GM21528 (cell line): ENCODE results near the gene PDCD1.
"Not testable (repeated sequence)": the region's sequence is repeated elsewhere in the genome, so short reads cannot be mapped to it uniquely, and the experiment has no call there.

Experiments used
- ATAC-seq: cut with Tn5 transposase; IDR thresholded peaks from one replicate; pipeline ENCODE4 v1.9.1; 2021; ENCODE audit warnings: mild to moderate bottlenecking, moderate library complexity; ENCODE audit not compliant: unreplicated experiment, low FRiP score

The PDCD1 gene

DNA sequence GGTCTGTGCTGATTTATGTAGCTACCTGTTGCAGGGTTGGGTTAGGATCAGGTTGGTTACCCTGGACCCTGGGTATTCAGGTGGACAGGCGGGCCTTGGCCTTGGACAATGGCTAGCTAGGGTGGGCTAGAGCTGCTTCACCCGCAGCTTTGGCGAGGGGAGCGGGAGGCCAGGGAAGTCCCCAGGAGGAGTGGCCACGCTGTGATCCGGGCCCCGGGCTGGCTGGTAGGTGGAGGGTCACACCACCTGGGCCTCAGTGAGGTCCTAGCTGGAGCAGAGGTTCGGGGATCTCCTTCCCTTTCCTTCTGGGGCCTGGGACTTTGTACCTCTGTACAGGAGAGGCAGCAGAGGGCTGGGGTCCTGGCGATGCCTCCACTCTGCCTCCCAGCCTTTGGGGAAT lies 20.6 kb upstream of the PDCD1 start:
- no peak for ATAC-seq

GRCh38 chr2:241877989-241878970 lies 19.6 kb upstream of the PDCD1 start:
- ATAC-seq, result no peak

- no peak for ATAC-seq
Measured at GRCh38 chr2:241877197-241877685, 18.5 kb upstream of the PDCD1 start.

GRCh38 chr2:241876528-241877196 lies 18.0 kb upstream of the PDCD1 start:
- no peak for ATAC-seq

- not testable (repeated sequence) for ATAC-seq
Measured at GRCh38 chr2:241875754-241876527, 17.2 kb upstream of the PDCD1 start.

- ATAC-seq, result no peak
Measured at GRCh38 chr2:241874277-241874925, 15.7 kb upstream of the PDCD1 start.

DNA sequence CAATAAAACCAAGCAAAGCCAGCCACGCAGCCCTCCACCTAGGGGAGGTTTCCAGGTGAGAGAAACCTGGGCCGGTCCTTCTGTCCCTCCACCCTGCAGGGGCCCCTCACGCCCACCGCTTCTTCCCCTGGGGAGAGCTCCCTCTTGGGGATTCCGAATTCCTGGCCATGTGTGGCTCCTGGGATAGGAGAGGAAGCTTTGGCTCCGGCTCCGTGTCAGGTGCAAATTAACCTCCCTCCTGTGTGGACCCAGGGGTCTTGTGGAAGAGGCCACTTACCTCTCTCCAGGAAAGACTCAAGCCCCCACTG lies 15.1 kb upstream of the PDCD1 start:
- no peak for ATAC-seq

GRCh38 chr2:241873081-241873802 lies 14.5 kb upstream of the PDCD1 start:
- no peak for ATAC-seq

- ATAC-seq, result no peak
Measured at GRCh38 chr2:241872313-241872642, 13.6 kb upstream of the PDCD1 start.

DNA sequence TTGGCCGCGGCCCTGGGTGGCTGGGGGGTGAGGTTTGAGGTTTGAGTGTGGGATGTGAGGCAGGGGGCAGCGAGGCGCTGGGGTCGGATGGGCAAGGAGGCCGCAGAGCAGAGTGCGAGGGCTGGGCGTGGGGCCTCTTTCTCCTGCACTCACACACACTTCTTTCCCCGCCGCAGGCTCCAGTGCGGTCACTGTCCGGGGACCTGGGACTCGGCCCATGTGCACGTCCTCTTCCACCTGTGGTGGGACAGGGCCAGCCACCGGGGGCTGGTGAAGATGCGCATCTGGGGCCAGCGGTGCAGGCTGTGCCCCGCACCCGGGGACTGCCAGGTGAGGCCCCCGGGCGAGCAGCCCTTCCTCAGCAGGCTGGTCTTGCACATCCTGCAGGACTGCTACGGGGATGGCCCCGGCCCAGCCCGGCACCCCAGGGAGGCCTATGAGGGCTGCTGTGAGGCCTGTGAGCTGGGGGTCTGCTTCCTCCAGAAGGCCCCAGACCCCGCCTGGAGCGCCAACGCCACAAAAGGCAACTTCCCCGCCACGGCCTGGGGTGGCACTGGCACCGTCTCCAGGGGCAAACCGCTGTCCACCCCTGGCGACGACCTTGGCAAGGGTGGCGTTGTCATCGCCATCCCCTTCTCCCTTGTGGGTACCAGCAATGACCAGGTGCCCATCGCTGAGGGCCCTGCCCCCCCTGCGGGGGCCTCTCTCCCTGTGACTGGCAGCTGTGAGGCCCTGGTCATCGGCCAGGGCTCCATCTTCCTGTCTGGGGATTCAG lies 13.0 kb upstream of the PDCD1 start:
- ATAC-seq, result no peak

DNA sequence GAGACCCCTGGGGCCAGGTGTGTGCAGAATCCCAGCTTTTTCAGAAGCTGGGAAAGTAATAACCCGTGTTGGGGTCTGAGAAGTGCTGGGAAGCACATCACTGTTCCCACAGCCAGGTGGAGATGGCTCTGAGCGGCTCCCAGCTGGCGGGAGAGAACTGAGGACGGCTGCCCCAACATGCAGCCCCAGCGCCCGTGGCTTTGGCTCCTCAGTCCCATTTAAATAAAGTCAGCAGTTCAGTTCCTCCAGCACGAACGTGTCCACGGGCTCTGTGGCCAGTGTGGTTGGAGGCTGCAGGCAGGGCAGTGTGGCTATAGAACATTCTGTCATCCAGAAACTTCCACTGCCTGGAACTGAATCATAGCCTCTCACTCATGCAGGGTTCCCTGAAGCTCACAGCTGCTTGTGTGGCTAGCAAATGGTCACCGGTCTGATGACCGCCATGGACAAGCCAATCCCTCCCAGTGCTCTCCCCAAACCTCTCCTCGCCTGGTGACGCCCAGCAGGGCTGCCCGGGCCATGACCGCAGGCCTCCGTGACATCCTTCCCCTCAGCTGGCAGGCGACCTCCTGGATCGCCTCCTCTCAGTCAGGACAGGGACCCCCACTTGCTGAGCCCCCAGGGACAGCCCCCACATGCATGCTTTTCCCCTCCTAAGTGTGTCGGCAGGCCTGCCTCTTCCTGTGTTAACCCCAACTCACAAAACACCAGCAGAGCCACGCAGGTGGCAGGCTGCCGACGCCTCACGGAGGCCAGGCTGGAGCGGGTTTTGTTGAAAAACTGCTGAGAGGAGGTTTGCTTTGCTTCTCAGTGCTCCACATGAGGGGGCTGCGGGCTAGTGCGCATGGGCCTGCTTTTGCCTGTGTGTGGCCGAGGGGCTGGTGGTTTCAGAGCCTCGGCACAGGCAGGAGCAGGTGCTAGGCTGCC lies 12.2 kb upstream of the PDCD1 start:
- no peak for ATAC-seq

GRCh38 chr2:241870081-241870541 lies 11.4 kb upstream of the PDCD1 start:
- no peak for ATAC-seq

DNA sequence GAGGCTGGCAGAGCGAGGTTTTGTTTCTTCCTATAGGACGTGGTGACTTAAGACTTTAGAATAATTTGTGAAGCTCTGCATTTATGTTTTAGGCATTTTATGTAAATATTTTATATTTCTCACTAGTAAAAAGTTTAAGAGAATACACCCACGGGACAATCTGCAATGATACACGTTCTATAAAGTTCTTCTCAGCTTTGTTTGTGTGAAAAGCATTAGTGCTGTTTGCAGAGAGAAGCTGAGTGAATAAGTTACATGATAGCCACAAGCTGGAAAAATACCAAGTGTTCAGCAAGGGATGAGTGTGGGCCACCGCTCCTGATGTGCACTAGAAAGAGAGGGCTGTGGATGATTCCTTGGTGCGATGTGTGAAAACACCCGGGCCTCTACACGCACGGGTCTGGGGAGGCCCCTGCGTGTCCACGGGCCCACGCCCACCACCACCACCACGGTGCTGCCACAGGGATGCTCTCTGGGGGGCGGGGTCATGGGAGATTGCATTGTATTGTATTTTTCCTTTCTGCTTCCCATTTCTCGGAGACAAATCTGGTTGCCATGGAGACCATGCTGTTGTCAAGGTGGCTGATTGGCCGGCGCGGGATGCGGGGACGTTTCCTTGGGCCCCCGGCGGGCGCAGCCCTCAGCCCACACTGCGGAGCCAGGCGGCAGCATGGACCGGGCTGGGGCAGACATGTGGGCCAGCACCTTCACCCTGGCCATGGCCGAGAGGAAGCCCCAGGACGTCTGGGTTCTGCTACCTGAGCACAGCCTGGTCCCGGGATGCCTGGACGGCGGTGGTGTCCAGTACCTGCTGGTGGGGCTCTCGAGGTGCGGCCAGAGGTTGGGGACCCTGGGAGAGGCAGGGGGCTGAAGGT lies 10.6 kb upstream of the PDCD1 start, which contains the start of gene RTP5:
Gene RTP5, plus strand, starts transcription at position 643 of the 875 bp plus-strand sequence. Its CDS starts 28 bp downstream, at position 671.
- no peak for ATAC-seq

- ATAC-seq, result no peak
Measured at GRCh38 chr2:241868661-241869081, 10.0 kb upstream of the PDCD1 start.

DNA sequence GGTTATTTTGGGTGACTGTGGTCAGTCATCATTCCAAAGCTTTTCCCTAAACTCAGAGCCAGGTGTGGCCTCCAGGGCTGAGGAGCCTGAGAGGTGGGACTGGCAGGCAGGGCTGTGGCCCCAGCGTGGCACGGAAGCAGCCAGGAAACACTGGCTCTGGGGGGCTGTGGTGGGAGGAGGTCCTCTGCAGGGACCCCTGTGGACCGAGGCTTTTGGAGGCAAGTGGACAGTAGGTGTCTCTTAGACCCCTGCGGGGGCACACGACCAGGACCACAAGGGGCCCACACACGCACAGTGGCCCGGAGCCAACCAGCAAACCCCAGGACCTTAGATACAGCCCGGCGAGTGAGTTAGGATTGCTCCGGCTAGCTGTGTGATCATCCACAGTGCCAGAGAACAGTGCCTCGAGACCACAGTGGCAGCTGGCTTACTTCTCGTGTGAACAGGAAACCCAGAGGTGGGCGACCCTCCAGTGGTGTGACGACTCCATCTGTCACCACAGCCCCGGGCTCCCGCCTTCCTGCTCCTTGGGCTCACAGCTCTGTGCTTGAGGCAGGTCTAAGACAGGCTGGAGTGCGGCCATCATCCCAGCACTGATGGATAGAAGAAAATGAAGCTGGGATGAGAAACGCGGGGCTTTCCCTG lies 9.2 kb upstream of the PDCD1 start:
- ATAC-seq, result no peak
